Karpas-422 (cell line): ENCODE data around the gene KIFAP3. TPM values are rescaled to one million over a fixed set of nuclear protein-coding genes. Genes with fewer than 3 reads are reported as not detected.

Experiments
- DNase-seq: peaks from one replicate; pipeline ENCODE4 v3.0.0-alpha.2; 2015
- H2AFZ ChIP-seq: fragments of 200-600 bp; sonication (generic); 2 replicates; pipeline ENCODE4 v1.6.1; 2014; ENCODE audit warnings: antibody characterized with exemption, low read length, mixed read lengths
- H3K27ac ChIP-seq: fragments of 200-600 bp; sonication (generic); 2 replicates; pipeline ENCODE4 v1.5.1; 2014; ENCODE audit warnings: mild to moderate bottlenecking, low read length, moderate library complexity
- H3K27me3 ChIP-seq: fragments of 200-600 bp; sonication (generic); 2 replicates; pipeline ENCODE4 v1.6.1; 2014; ENCODE audit warnings: low read length, mixed read lengths
- H3K36me3 ChIP-seq: fragments of 200-600 bp; sonication (generic); 2 replicates; pipeline ENCODE4 v1.6.1; 2014; ENCODE audit warnings: low read length, mixed read lengths; ENCODE audit not compliant: insufficient read depth
- H3K4me1 ChIP-seq: fragments of 200-600 bp; sonication (generic); 2 replicates; pipeline ENCODE4 v1.6.1; 2014; ENCODE audit warnings: mild to moderate bottlenecking, low read length, mixed read lengths
- H3K4me2 ChIP-seq: fragments of 200-600 bp; sonication (generic); 2 replicates; pipeline ENCODE4 v1.6.1; 2014; ENCODE audit warnings: low read length, low read depth, mild to moderate bottlenecking; ENCODE audit not compliant: poor library complexity, severe bottlenecking
- H3K4me3 ChIP-seq: fragments of 200-600 bp; sonication (generic); 2 replicates; pipeline ENCODE4 v1.5.1; 2014; ENCODE audit warnings: mild to moderate bottlenecking, antibody characterized with exemption, low read length, mixed read lengths
- H3K79me2 ChIP-seq: fragments of 200-600 bp; sonication (generic); 2 replicates; pipeline ENCODE4 v1.6.1; 2014; ENCODE audit warnings: mild to moderate bottlenecking, low read length, mixed read lengths
- H3K9ac ChIP-seq: fragments of 200-600 bp; sonication (generic); 2 replicates; pipeline ENCODE4 v1.6.0; 2014; ENCODE audit warnings: low read length
- H3K9me2 ChIP-seq: fragments of 200-600 bp; sonication (generic), shearing (Covaris generic); replicated peaks from 2 replicates; pipeline ENCODE4 v1.6.0; 2014; ENCODE audit warnings: mild to moderate bottlenecking, low read length, moderate library complexity; ENCODE audit not compliant: insufficient read depth
- H3K9me3 ChIP-seq: fragments of 300-700, 200-600 bp; sonication (generic); 2 replicates; pipeline ENCODE4 v1.6.1; 2014; ENCODE audit warnings: low read length, mixed read lengths
- H4K20me1 ChIP-seq: fragments of 200-600 bp; sonication (generic); 2 replicates; pipeline ENCODE4 v1.6.1; 2014; ENCODE audit warnings: mild to moderate bottlenecking, antibody characterized with exemption, low read length, low read depth; ENCODE audit not compliant: insufficient read depth
- total RNA-seq: library from RNA; depleted of rRNA; stranded (reverse); fragments of >200 nt; shearing (Covaris generic); gene quantifications from 2 replicates; pipeline ENCODE4 v1.2.3, GENCODE V29; 2014; ENCODE audit warnings: low replicate concordance

Gene KIFAP3
- total RNA-seq, 1 experiment from 2014 or later = 8.1 TPM

- no peak overlapping the region for H3K9ac ChIP-seq
- no peaks in the 10 kb centered on the region for H3K4me1 ChIP-seq
- DNase-seq = no peak
- no peak overlapping the region for H3K4me2 ChIP-seq
- H3K36me3 ChIP-seq = no peaks in the 10 kb centered on the region
- H3K27ac ChIP-seq = no peak overlapping the region
- no peak overlapping the region for H2AFZ ChIP-seq
- no peaks in the 10 kb centered on the region for H3K27me3 ChIP-seq
- no peaks in the 10 kb centered on the region for H3K9me3 ChIP-seq
- H4K20me1 ChIP-seq = no peaks in the 10 kb centered on the region
- H3K4me3 ChIP-seq = no peak overlapping the region
- H3K9me2 ChIP-seq = no peaks in the 10 kb centered on the region
- no peaks in the 10 kb centered on the region for H3K79me2 ChIP-seq
These were observed 78.5 kb downstream of the KIFAP3 start for GRCh38 chr1:169995993-169996392.

GRCh38 chr1:169989246-169989645 is 85.2 kb downstream of the KIFAP3 start:
- no peak for DNase-seq
- H3K4me1 ChIP-seq = no peaks in the 10 kb centered on the region
- H3K36me3 ChIP-seq = no peaks in the 10 kb centered on the region
- H4K20me1 ChIP-seq = no peaks in the 10 kb centered on the region
- H3K27me3 ChIP-seq = no peaks in the 10 kb centered on the region
- H2AFZ ChIP-seq = no peak overlapping the region
- H3K27ac ChIP-seq = no peak overlapping the region
- no peaks in the 10 kb centered on the region for H3K9me2 ChIP-seq
- H3K4me3 ChIP-seq = no peak overlapping the region
- no peak overlapping the region for H3K9ac ChIP-seq
- no peaks in the 10 kb centered on the region for H3K9me3 ChIP-seq
- H3K79me2 ChIP-seq = no peaks in the 10 kb centered on the region
- no peak overlapping the region for H3K4me2 ChIP-seq

- no peaks in the 10 kb centered on the region for H3K36me3 ChIP-seq
- no peak overlapping the region for H3K4me2 ChIP-seq
- no peak for DNase-seq
- H2AFZ ChIP-seq = no peak overlapping the region
- H4K20me1 ChIP-seq = no peaks in the 10 kb centered on the region
- no peaks in the 10 kb centered on the region for H3K9me2 ChIP-seq
- no peak overlapping the region for H3K4me3 ChIP-seq
- no peak overlapping the region for H3K9ac ChIP-seq
- no peaks in the 10 kb centered on the region for H3K27me3 ChIP-seq
- no peak overlapping the region for H3K27ac ChIP-seq
- H3K9me3 ChIP-seq = no peaks in the 10 kb centered on the region
- no peaks in the 10 kb centered on the region for H3K79me2 ChIP-seq
- no peaks in the 10 kb centered on the region for H3K4me1 ChIP-seq
These were observed 88.7 kb downstream of the KIFAP3 start for GRCh38 chr1:169985757-169986156.

- H3K9me3 ChIP-seq = no peaks in the 10 kb centered on the region
- H3K27ac ChIP-seq = no peak overlapping the region
- no peak overlapping the region for H3K9ac ChIP-seq
- no peak overlapping the region for H3K4me2 ChIP-seq
- no peaks in the 10 kb centered on the region for H3K36me3 ChIP-seq
- no peaks in the 10 kb centered on the region for H3K27me3 ChIP-seq
- no peaks in the 10 kb centered on the region for H4K20me1 ChIP-seq
- peaks cover 2% of the 10 kb centered on the region; the same call in 1 of the 2 replicates for H3K4me1 ChIP-seq
- no peaks in the 10 kb centered on the region for H3K79me2 ChIP-seq
- peak overlapping the region; percentile 33; the same call in 1 of the 2 replicates for H2AFZ ChIP-seq
- DNase-seq = no peak
- H3K4me3 ChIP-seq = no peak overlapping the region
- no peaks in the 10 kb centered on the region for H3K9me2 ChIP-seq
These were observed 100.4 kb downstream of the KIFAP3 start for GRCh38 chr1:169974067-169974466.

GRCh38 chr1:169970114-169970513 is 104.4 kb downstream of the KIFAP3 start:
- H3K4me3 ChIP-seq = no peak overlapping the region
- no peaks in the 10 kb centered on the region for H3K36me3 ChIP-seq
- H3K9me3 ChIP-seq = no peaks in the 10 kb centered on the region
- no peak overlapping the region for H3K9ac ChIP-seq
- peaks cover 2% of the 10 kb centered on the region; the same call in 1 of the 2 replicates for H3K4me1 ChIP-seq
- H3K4me2 ChIP-seq = no peak overlapping the region
- H3K9me2 ChIP-seq = no peaks in the 10 kb centered on the region
- H4K20me1 ChIP-seq = no peaks in the 10 kb centered on the region
- no peak overlapping the region for H3K27ac ChIP-seq
- H3K79me2 ChIP-seq = no peaks in the 10 kb centered on the region
- no peak overlapping the region for H2AFZ ChIP-seq
- no peak for DNase-seq
- H3K27me3 ChIP-seq = no peaks in the 10 kb centered on the region

- H3K9ac ChIP-seq = no peak overlapping the region
- no peaks in the 10 kb centered on the region for H3K9me3 ChIP-seq
- no peak overlapping the region for H3K4me3 ChIP-seq
- no peaks in the 10 kb centered on the region for H3K27me3 ChIP-seq
- H3K4me2 ChIP-seq = no peak overlapping the region
- no peak for DNase-seq
- no peaks in the 10 kb centered on the region for H3K36me3 ChIP-seq
- H3K27ac ChIP-seq = no peak overlapping the region
- no peaks in the 10 kb centered on the region for H3K79me2 ChIP-seq
- no peaks in the 10 kb centered on the region for H3K4me1 ChIP-seq
- no peaks in the 10 kb centered on the region for H4K20me1 ChIP-seq
- H3K9me2 ChIP-seq = no peaks in the 10 kb centered on the region
- no peak overlapping the region for H2AFZ ChIP-seq
These were observed 106.3 kb downstream of the KIFAP3 start for GRCh38 chr1:169968174-169968573.

GRCh38 chr1:169964206-169964605 is 110.3 kb downstream of the KIFAP3 start:
- no peak overlapping the region for H3K4me3 ChIP-seq
- H3K4me2 ChIP-seq = no peak overlapping the region
- no peaks in the 10 kb centered on the region for H4K20me1 ChIP-seq
- no peaks in the 10 kb centered on the region for H3K79me2 ChIP-seq
- no peaks in the 10 kb centered on the region for H3K9me3 ChIP-seq
- H3K27ac ChIP-seq = no peak overlapping the region
- no peaks in the 10 kb centered on the region for H3K36me3 ChIP-seq
- no peak overlapping the region for H3K9ac ChIP-seq
- DNase-seq = no peak
- H3K4me1 ChIP-seq = no peaks in the 10 kb centered on the region
- no peaks in the 10 kb centered on the region for H3K27me3 ChIP-seq
- H3K9me2 ChIP-seq = no peaks in the 10 kb centered on the region
- no peak overlapping the region for H2AFZ ChIP-seq

GRCh38 chr1:169959686-169960085 is 114.8 kb downstream of the KIFAP3 start:
- Histone ChIP-seq H3K4me2 (no peak overlapping the region), H4K20me1 (no peaks in the 10 kb centered on the region), H3K4me3 (no peak overlapping the region), H3K4me1 (no peaks in the 10 kb centered on the region), H3K9ac (no peak overlapping the region), H2AFZ (no peak overlapping the region), H3K9me2 (no peaks in the 10 kb centered on the region), H3K9me3 (no peaks in the 10 kb centered on the region), H3K27ac (no peak overlapping the region), H3K27me3 (no peaks in the 10 kb centered on the region), H3K79me2 (no peaks in the 10 kb centered on the region), H3K36me3 (no peaks in the 10 kb centered on the region)
- DNase-seq = no peak

GRCh38 chr1:169958987-169959386 is 115.5 kb downstream of the KIFAP3 start:
- no peak for DNase-seq
- Histone ChIP-seq H3K4me3 (no peak overlapping the region), H3K9me2 (no peaks in the 10 kb centered on the region), H3K27me3 (no peaks in the 10 kb centered on the region), H3K79me2 (no peaks in the 10 kb centered on the region), H3K4me2 (no peak overlapping the region), H3K36me3 (no peaks in the 10 kb centered on the region), H4K20me1 (no peaks in the 10 kb centered on the region), H3K9me3 (no peaks in the 10 kb centered on the region), H3K9ac (no peak overlapping the region), H3K27ac (no peak overlapping the region), H3K4me1 (no peaks in the 10 kb centered on the region), H2AFZ (no peak overlapping the region)
